OCI-LY7 (cell line): ENCODE results near the gene KCNQ4. TPM values are rescaled to one million over a fixed set of nuclear protein-coding genes. Genes with fewer than 3 reads are reported as not detected.

Source experiments
- BruUV-seq: library from RNA; stranded (reverse); fragments of 400-500 nt; replicated peaks from 2 replicates; lab custom pipeline; 2021; lab: Mats Ljungman, UMichigan
- CTCF ChIA-PET: fragments of 300-600 bp; sonication (Branson Sonifier 250); formaldehyde crosslinking; loops from one replicate; lab custom pipeline; 2022; ENCODE audit warnings: antibody characterized with exemption; ENCODE audit not compliant: unreplicated experiment; lab: Charles Lee
- POLR2A ChIA-PET: fragments of 300-600 bp; sonication (Branson Sonifier 250); formaldehyde crosslinking; loops from one replicate; lab custom pipeline; 2022; ENCODE audit warnings: antibody characterized with exemption; lab: Charles Lee
- DNase-seq: peaks from one replicate; pipeline ENCODE4 v3.0.0-alpha.2; 2015; ENCODE audit warnings: low spot score
- H2AFZ ChIP-seq: fragments of 200-600 bp; sonication (generic), shearing (Covaris generic); 2 replicates; pipeline ENCODE4 v1.6.1; 2014; ENCODE audit warnings: mild to moderate bottlenecking, antibody characterized with exemption, low read length, moderate library complexity
- H3K27ac ChIP-seq: fragments of 200-600 bp; sonication (generic); 2 replicates; pipeline ENCODE4 v1.5.1; 2014; ENCODE audit warnings: mixed run types, low read depth, mild to moderate bottlenecking, moderate library complexity, low read length, inconsistent platforms; ENCODE audit not compliant: poor library complexity, severe bottlenecking
- H3K36me3 ChIP-seq: fragments of 200-600 bp; sonication (generic); 2 replicates; pipeline ENCODE4 v1.6.1; 2014; ENCODE audit warnings: mild to moderate bottlenecking, antibody characterized with exemption, low read length, moderate library complexity, mixed read lengths; ENCODE audit not compliant: insufficient read depth
- H3K4me1 ChIP-seq: fragments of 200-600 bp; sonication (generic); 2 replicates; pipeline ENCODE4 v1.5.1; 2014; ENCODE audit warnings: mild to moderate bottlenecking, low read length; ENCODE audit not compliant: insufficient read depth, poor library complexity, severe bottlenecking
- H3K4me2 ChIP-seq: fragments of 200-600 bp; sonication (generic); 2 replicates; pipeline ENCODE4 v1.6.1; 2014; ENCODE audit warnings: mild to moderate bottlenecking, low read length
- H3K4me3 ChIP-seq: fragments of 200-600 bp; sonication (generic); 2 replicates; pipeline ENCODE4 v1.5.1; 2014; ENCODE audit warnings: mild to moderate bottlenecking, low read depth, low read length; ENCODE audit not compliant: poor library complexity, severe bottlenecking
- H3K79me2 ChIP-seq: fragments of 200-600 bp; sonication (generic); 2 replicates; pipeline ENCODE4 v1.6.1; 2016; ENCODE audit warnings: low read depth, mild to moderate bottlenecking, low read length, moderate library complexity, mixed read lengths; ENCODE audit not compliant: insufficient read depth
- H3K9me2 ChIP-seq: fragments of 200-600 bp; sonication (generic); 2 replicates; pipeline ENCODE4 v1.6.1; 2016; ENCODE audit warnings: mild to moderate bottlenecking, low read length, mixed read lengths; ENCODE audit not compliant: insufficient read depth
- H3K9me3 ChIP-seq: fragments of 200-600 bp; sonication (generic); 2 replicates; pipeline ENCODE4 v1.6.1; 2014; ENCODE audit warnings: mild to moderate bottlenecking, mixed run types, low read length, mixed read lengths
- H4K20me1 ChIP-seq: fragments of 200-600 bp; sonication (generic); 2 replicates; pipeline ENCODE4 v1.6.1; 2014; ENCODE audit warnings: mild to moderate bottlenecking, antibody characterized with exemption, low read length, moderate library complexity, mixed read lengths; ENCODE audit not compliant: insufficient read depth
- CTCF ChIP-seq: fragments of 200-600 bp; sonication (generic); conservative IDR thresholded peaks from 2 replicates; pipeline ENCODE4 v1.5.1; 2014; ENCODE audit warnings: mild to moderate bottlenecking, antibody characterized with exemption, low read length, moderate library complexity, mixed read lengths
- EZH2phosphoT487 ChIP-seq: fragments of 200-600 bp; sonication (generic); IDR thresholded peaks from 2 replicates; pipeline ENCODE4 v1.6.1; 2018; ENCODE audit warnings: low read depth, borderline replicate concordance, mild to moderate bottlenecking, mixed run types, antibody characterized with exemption, low read length, moderate library complexity, mixed read lengths
- intact Hi-C: fragments of 100-400 bp; cut with micrococcal nuclease; formaldehyde crosslinking; loops from one replicate; pipeline ENCODE4 v1.10.0; 2022; ENCODE audit not compliant: unreplicated experiment
- total RNA-seq, 2 experiments: library from RNA; depleted of rRNA in 1 of 2; stranded (reverse); fragments of >200 nt in 1 of 2; shearing (Covaris generic) in 1 of 2; gene quantifications; 2 replicates each; pipeline ENCODE4 v1.2.3, GENCODE V29; 2014 to 2022

The KCNQ4 gene
- total RNA-seq, 2 experiments from 2014 or later = 0.16 to 0.49 TPM

DNA sequence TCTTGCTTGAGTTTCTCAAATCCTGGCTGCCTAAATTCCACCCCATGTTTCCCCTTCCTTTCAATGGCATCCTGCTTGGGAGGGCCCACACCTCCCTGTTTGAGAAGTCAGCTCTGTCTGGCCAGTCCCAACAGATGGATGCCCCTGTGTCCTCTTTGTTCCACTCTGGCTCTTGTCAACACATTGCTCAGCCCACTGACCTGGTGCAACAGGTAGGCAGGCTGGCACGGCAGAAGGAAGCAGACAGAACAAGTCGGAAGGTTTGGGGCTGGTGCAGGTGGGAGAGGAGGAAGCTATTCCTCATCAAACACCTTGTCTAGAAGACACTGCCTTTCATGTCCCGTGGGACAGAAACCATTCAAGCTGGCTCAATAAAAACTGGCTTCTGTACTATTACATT lies 22.7 kb downstream of the KCNQ4 start:
- peaks cover 54% of the 10 kb centered on the region for H3K4me1 ChIP-seq
- no peak overlapping the region for H3K27ac ChIP-seq
- BruUV-seq = no TSS peak
- H2AFZ ChIP-seq = no peak overlapping the region
- no peaks in the 10 kb centered on the region for H3K9me2 ChIP-seq
- TF ChIP-seq CTCF (no peak), EZH2phosphoT487 (no peak)
- intact Hi-C loops = no loop called here
- no peak overlapping the region for H3K4me3 ChIP-seq
- H3K4me2 ChIP-seq = no peak overlapping the region
- H4K20me1 ChIP-seq = no peaks in the 10 kb centered on the region
- no peaks in the 10 kb centered on the region for H3K79me2 ChIP-seq
- ChIA-PET CTCF (no interaction called here), POLR2A (interaction anchor here (1.4 kb wide), 1 partner anchor 31 kb away, joined by 3 read pairs; no protein-coding TSS in a partner anchor)
- no peak for DNase-seq
- no peaks in the 10 kb centered on the region for H3K36me3 ChIP-seq
- no peaks in the 10 kb centered on the region for H3K9me3 ChIP-seq

GRCh38 chr1:40806731-40807695 lies 23.4 kb downstream of the KCNQ4 start:
- Histone ChIP-seq H3K9me2 (no peaks in the 10 kb centered on the region), H3K79me2 (no peaks in the 10 kb centered on the region), H3K4me2 (no peak overlapping the region), H3K9me3 (no peaks in the 10 kb centered on the region), H3K36me3 (no peaks in the 10 kb centered on the region), H3K27ac (no peak overlapping the region), H3K4me1 (peaks cover 49% of the 10 kb centered on the region), H3K4me3 (no peak overlapping the region), H4K20me1 (no peaks in the 10 kb centered on the region), H2AFZ (no peak overlapping the region)
- intact Hi-C loops = no loop called here
- POLR2A ChIA-PET = no interaction called here
- no peak for DNase-seq
- no TSS peak for BruUV-seq
- no peak for TF ChIP-seq CTCF
- no peak for TF ChIP-seq EZH2phosphoT487
- CTCF ChIA-PET = no interaction called here

- H3K4me3 ChIP-seq = no peak overlapping the region
- no peak overlapping the region for H2AFZ ChIP-seq
- intact Hi-C loops = no loop called here
- POLR2A ChIA-PET = no interaction called here
- CTCF ChIA-PET = no interaction called here
- TF ChIP-seq EZH2phosphoT487 (no peak), CTCF (no peak)
- H3K79me2 ChIP-seq = no peaks in the 10 kb centered on the region
- no peaks in the 10 kb centered on the region for H4K20me1 ChIP-seq
- BruUV-seq = no TSS peak
- peaks cover 40% of the 10 kb centered on the region for H3K4me1 ChIP-seq
- no peaks in the 10 kb centered on the region for H3K36me3 ChIP-seq
- H3K27ac ChIP-seq = no peak overlapping the region
- H3K9me2 ChIP-seq = no peaks in the 10 kb centered on the region
- DNase-seq = no peak
- H3K9me3 ChIP-seq = no peaks in the 10 kb centered on the region
- H3K4me2 ChIP-seq = no peak overlapping the region
These were observed 24.4 kb downstream of the KCNQ4 start for GRCh38 chr1:40808002-40808401.
